BE2C (cell line): Measurements from ENCODE around the gene FBXW12.
A peak's percentile ranks its signal among the peaks of the same experiment; 100 is the strongest.

Source experiments
- DNase-seq: peaks from one replicate; pipeline ENCODE4 v3.0.0-alpha.2; 2020
- H3K27me3 ChIP-seq: fragments of 250-450 bp; sonication (Bioruptor Pico); 2 replicates; pipeline ENCODE4 v1.5.1; 2020; ENCODE audit warnings: mild to moderate bottlenecking
- H3K36me3 ChIP-seq: fragments of 250-450 bp; sonication (Bioruptor Pico); 2 replicates; pipeline ENCODE4 v1.5.1; 2020; ENCODE audit warnings: mild to moderate bottlenecking
- H3K4me1 ChIP-seq: fragments of 250-450 bp; sonication (Bioruptor Pico); 2 replicates; pipeline ENCODE4 v1.5.1; 2020
- H3K4me3 ChIP-seq: 2 replicates; pipeline ENCODE4 v1.5.1; 2011; ENCODE audit warnings: low read depth, low read length
- H3K9me3 ChIP-seq: fragments of 250-450 bp; sonication (Bioruptor Pico); 2 replicates; pipeline ENCODE4 v1.5.1; 2020
- CTCF ChIP-seq: IDR thresholded peaks from 2 replicates; pipeline ENCODE4 v1.5.1; 2012; ENCODE audit warnings: mild to moderate bottlenecking, low read depth, low read length

FBXW12 gene

GRCh38 chr3:48429960-48430707 is 58.1 kb downstream of the FBXW12 start, which contains the start of gene PLXNB1:
Gene PLXNB1 (minus strand): TSS chr3:48430086. CDS start chr3:48424611, 5,475 bp downstream.
- no peaks in the 10 kb centered on the region; the same call in 1 of the 2 replicates for H3K4me1 ChIP-seq
- peaks cover 3% of the 10 kb centered on the region; the same call in 1 of the 2 replicates for H3K36me3 ChIP-seq
- DNase-seq = no peak
- no peak for TF ChIP-seq CTCF
- no peaks in the 10 kb centered on the region for H3K27me3 ChIP-seq
- no peaks in the 10 kb centered on the region for H3K9me3 ChIP-seq
- H3K4me3 ChIP-seq = peak within 1 kb of the TSS; percentile 59

DNA sequence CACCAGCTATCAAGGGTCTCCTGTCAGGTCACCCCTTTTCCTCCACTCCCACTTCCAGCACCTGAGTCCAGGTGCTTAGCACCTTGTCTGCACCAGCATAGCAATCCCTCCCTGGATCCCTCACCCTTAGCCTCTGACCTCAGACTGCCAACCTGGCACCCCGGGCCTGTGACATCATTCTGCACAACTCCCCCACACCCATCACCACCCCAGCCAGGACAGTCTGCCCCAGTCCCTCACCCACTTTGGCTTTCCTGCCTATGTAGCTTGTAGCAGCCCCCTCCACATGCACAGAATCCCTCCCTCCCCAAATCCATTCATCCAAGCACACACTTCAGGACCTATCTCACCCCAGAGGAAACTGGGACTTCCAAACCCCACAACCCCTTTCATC is 58.7 kb downstream of the FBXW12 start:
- no peaks in the 10 kb centered on the region for H3K27me3 ChIP-seq
- no peak for TF ChIP-seq CTCF
- no peak for DNase-seq
- peaks cover 3% of the 10 kb centered on the region; the same call in 1 of the 2 replicates for H3K36me3 ChIP-seq
- no peak overlapping the region for H3K4me3 ChIP-seq
- no peaks in the 10 kb centered on the region for H3K9me3 ChIP-seq
- H3K4me1 ChIP-seq = no peaks in the 10 kb centered on the region; the same call in 1 of the 2 replicates

- Histone ChIP-seq H3K9me3 (no peaks in the 10 kb centered on the region), H3K4me1 (no peaks in the 10 kb centered on the region; the same call in 1 of the 2 replicates), H3K36me3 (peaks cover 3% of the 10 kb centered on the region; the same call in 1 of the 2 replicates), H3K4me3 (no peak overlapping the region), H3K27me3 (no peaks in the 10 kb centered on the region)
- no peak for DNase-seq
- TF ChIP-seq CTCF = no peak
These were observed 59.4 kb downstream of the FBXW12 start for GRCh38 chr3:48431224-48432029.

GRCh38 chr3:48432411-48433371 is 60.7 kb downstream of the FBXW12 start:
- Histone ChIP-seq H3K4me3 (no peak overlapping the region), H3K36me3 (peaks cover 3% of the 10 kb centered on the region; the same call in 1 of the 2 replicates), H3K4me1 (no peaks in the 10 kb centered on the region; the same call in 1 of the 2 replicates), H3K9me3 (no peaks in the 10 kb centered on the region), H3K27me3 (no peaks in the 10 kb centered on the region)
- DNase-seq = no peak
- TF ChIP-seq CTCF = no peak; the same call in 1 of the 2 replicates

GRCh38 chr3:48433472-48434118 is 61.6 kb downstream of the FBXW12 start:
- Histone ChIP-seq H3K27me3 (no peaks in the 10 kb centered on the region), H3K9me3 (no peaks in the 10 kb centered on the region), H3K36me3 (peaks cover 3% of the 10 kb centered on the region; the same call in 1 of the 2 replicates), H3K4me3 (no peak overlapping the region), H3K4me1 (no peaks in the 10 kb centered on the region)
- DNase-seq = no peak
- TF ChIP-seq CTCF = no peak
